ENCODE measurements around the gene DUSP28. TPM values are rescaled to one million over a fixed set of nuclear protein-coding genes. Genes with fewer than 3 reads are reported as not detected.

Gene DUSP28
- total RNA-seq (ENCODE audit: unreplicated experiment): 1.5 TPM
- long read RNA-seq: 0 reads

- Mint-ChIP-seq H3K9me3 (ENCODE audit: unreplicated experiment) (no peaks in the 10 kb centered on the region), H3K27me3 (ENCODE audit: unreplicated experiment) (peaks cover 21% of the 10 kb centered on the region), H3K27ac (ENCODE audit: unreplicated experiment) (no peak within 1 kb of the TSS), H3K36me3 (ENCODE audit: low read depth, unreplicated experiment) (peaks cover 9% of the 10 kb centered on the region), H3K4me3 (ENCODE audit: unreplicated experiment) (peak within 1 kb of the TSS; percentile 92), H3K4me1 (ENCODE audit: unreplicated experiment) (peaks cover 17% of the 10 kb centered on the region)
- DNase-seq (ENCODE audit: low spot score): peak; percentile 81
- TF ChIP-seq CTCF (IDR thresholded peaks at IDR 0.05; ENCODE audit: unreplicated experiment): no peak
Measured at GRCh38 chr2:240560084-240560479, at the start of gene DUSP28. Gene DUSP28, plus strand, starts transcription at chr2:240560357. Its CDS starts 328 bp downstream, at chr2:240560685.

GRCh38 chr2:240510513-240511210 lies 49.5 kb upstream of the DUSP28 start:
- H3K4me1 Mint-ChIP-seq (ENCODE audit: unreplicated experiment): no peaks in the 10 kb centered on the region
- H3K36me3 Mint-ChIP-seq (ENCODE audit: low read depth, unreplicated experiment): no peaks in the 10 kb centered on the region
- H3K27me3 Mint-ChIP-seq (ENCODE audit: unreplicated experiment): peaks cover 5% of the 10 kb centered on the region
- no peaks in the 10 kb centered on the region for H3K9me3 Mint-ChIP-seq (ENCODE audit: unreplicated experiment)
- TF ChIP-seq CTCF (IDR thresholded peaks at IDR 0.05; ENCODE audit: unreplicated experiment): no peak
- no peak overlapping the region for H3K27ac Mint-ChIP-seq (ENCODE audit: unreplicated experiment)
- no peak for DNase-seq (ENCODE audit: low spot score)
- no peak overlapping the region for H3K4me3 Mint-ChIP-seq (ENCODE audit: unreplicated experiment)

- peaks cover 5% of the 10 kb centered on the region for H3K27me3 Mint-ChIP-seq (ENCODE audit: unreplicated experiment)
- no peak for TF ChIP-seq CTCF (IDR thresholded peaks at IDR 0.05; ENCODE audit: unreplicated experiment)
- no peak overlapping the region for H3K4me3 Mint-ChIP-seq (ENCODE audit: unreplicated experiment)
- H3K4me1 Mint-ChIP-seq (ENCODE audit: unreplicated experiment): no peaks in the 10 kb centered on the region
- H3K36me3 Mint-ChIP-seq (ENCODE audit: low read depth, unreplicated experiment): no peaks in the 10 kb centered on the region
- no peak for DNase-seq (ENCODE audit: low spot score)
- H3K27ac Mint-ChIP-seq (ENCODE audit: unreplicated experiment): no peak overlapping the region
- no peaks in the 10 kb centered on the region for H3K9me3 Mint-ChIP-seq (ENCODE audit: unreplicated experiment)
Measured at GRCh38 chr2:240511351-240512108, 48.6 kb upstream of the DUSP28 start.

GRCh38 chr2:240512109-240512485 lies 48.1 kb upstream of the DUSP28 start:
- Mint-ChIP-seq H3K9me3 (ENCODE audit: unreplicated experiment) (no peaks in the 10 kb centered on the region), H3K27me3 (ENCODE audit: unreplicated experiment) (peaks cover 5% of the 10 kb centered on the region)

More at GRCh38 chr2:240512109-240512485, 48.1 kb upstream of the DUSP28 start:
- Mint-ChIP-seq H3K27ac (ENCODE audit: unreplicated experiment) (no peak overlapping the region), H3K4me3 (ENCODE audit: unreplicated experiment) (no peak overlapping the region), H3K36me3 (ENCODE audit: low read depth, unreplicated experiment) (no peaks in the 10 kb centered on the region), H3K4me1 (ENCODE audit: unreplicated experiment) (no peaks in the 10 kb centered on the region)
- no peak for TF ChIP-seq CTCF (IDR thresholded peaks at IDR 0.05; ENCODE audit: unreplicated experiment)
- no peak for DNase-seq (ENCODE audit: low spot score)
